IMR-90 (cell line): Measurements from ENCODE around the gene LRP5. TPM values are rescaled to one million over a fixed set of nuclear protein-coding genes. Genes with fewer than 3 reads are reported as not detected.

Source experiments
- ATAC-seq: fragments of 200-7000 bp; cut with Tn5 transposase; 2 replicates; pipeline ENCODE4 v1.9.1; 2020; ENCODE audit warnings: low read depth, mild to moderate bottlenecking, moderate library complexity
- BruUV-seq: library from RNA; stranded (reverse); fragments of 400-500 nt; replicated peaks from 2 replicates; lab custom pipeline; 2021; lab: Mats Ljungman, UMichigan
- CTCF ChIA-PET: fragments of 300-600 bp; formaldehyde crosslinking; extraction: SDS; loops from one replicate; lab custom pipeline; 2021; ENCODE audit warnings: antibody characterized with exemption; lab: Yijun Ruan, JAX
- POLR2A ChIA-PET: fragments of 300-600 bp; sonication (Branson Sonifier 250); formaldehyde crosslinking; loops from one replicate; lab custom pipeline; 2022; ENCODE audit warnings: antibody characterized with exemption; ENCODE audit not compliant: unreplicated experiment; lab: Charles Lee
- DNase-seq: peaks from one replicate; pipeline ENCODE4 v3.0.0; 2013
- H2AFZ ChIP-seq: replicated peaks from 2 replicates; pipeline ENCODE3; 2013; ENCODE audit warnings: low read length, mild to moderate bottlenecking; ENCODE audit not compliant: poor library complexity
- H2AK5ac ChIP-seq: 2 replicates; pipeline ENCODE4 v1.6.1; 2013; ENCODE audit warnings: low read depth, low read length, inconsistent platforms
- H2AK9ac ChIP-seq: replicated peaks from 2 replicates; pipeline ENCODE3; 2013; ENCODE audit warnings: mild to moderate bottlenecking, low read depth, low read length, moderate library complexity; ENCODE audit not compliant: poor library complexity
- H2BK120ac ChIP-seq: 2 replicates; pipeline ENCODE4 v1.6.1; 2013; ENCODE audit warnings: low read depth, low read length, inconsistent platforms
- H2BK15ac ChIP-seq: 3 replicates; pipeline ENCODE4 v1.6.1; 2013; ENCODE audit warnings: low read depth, low read length, inconsistent platforms
- H2BK20ac ChIP-seq: 2 replicates; pipeline ENCODE4 v1.6.1; 2013; ENCODE audit warnings: low read depth, mild to moderate bottlenecking, inconsistent platforms, low read length, moderate library complexity
- H2BK5ac ChIP-seq: 2 replicates; pipeline ENCODE4 v1.6.1; 2013; ENCODE audit warnings: mild to moderate bottlenecking, low read depth, low read length, inconsistent platforms; ENCODE audit not compliant: poor library complexity, severe bottlenecking
- H3K14ac ChIP-seq: replicated peaks from 2 replicates; pipeline ENCODE4 v1.6.1; 2013; ENCODE audit warnings: low read depth, low read length, inconsistent platforms
- H3K18ac ChIP-seq: 2 replicates; pipeline ENCODE4 v1.6.1; 2013; ENCODE audit warnings: low read depth, low read length, control low read depth
- H3K23ac ChIP-seq: 2 replicates; pipeline ENCODE4 v1.6.1; 2013; ENCODE audit warnings: low read depth, low read length, inconsistent platforms
- H3K27ac ChIP-seq: 2 replicates; pipeline ENCODE4 v1.5.1; 2013; ENCODE audit warnings: mild to moderate bottlenecking, control low read depth, low read length; ENCODE audit not compliant: insufficient read depth
- H3K27me3 ChIP-seq: 2 replicates; pipeline ENCODE4 v1.6.1; 2013; ENCODE audit warnings: low read length; ENCODE audit not compliant: control insufficient read depth, insufficient read depth
- H3K36me3 ChIP-seq: 2 replicates; pipeline ENCODE4 v1.6.1; 2013; ENCODE audit warnings: low read length, mixed read lengths; ENCODE audit not compliant: control insufficient read depth, insufficient read depth
- H3K4ac ChIP-seq: 2 replicates; pipeline ENCODE4 v1.6.1; 2013; ENCODE audit warnings: low read depth, low read length, inconsistent platforms
- H3K4me1 ChIP-seq: 2 replicates; pipeline ENCODE4 v1.6.1; 2013; ENCODE audit warnings: low read length, mixed read lengths; ENCODE audit not compliant: control insufficient read depth, insufficient read depth
- H3K4me2 ChIP-seq: 2 replicates; pipeline ENCODE4 v1.6.1; 2013; ENCODE audit warnings: low read depth, mild to moderate bottlenecking, control low read depth, low read length, moderate library complexity
- H3K4me3 ChIP-seq: 2 replicates; pipeline ENCODE4 v1.5.1; 2013; ENCODE audit warnings: low read depth, mild to moderate bottlenecking, control low read depth, low read length, moderate library complexity; ENCODE audit not compliant: insufficient read depth
- H3K56ac ChIP-seq: 2 replicates; pipeline ENCODE4 v1.6.1; 2013; ENCODE audit warnings: low read length, inconsistent platforms; ENCODE audit not compliant: insufficient read depth; ENCODE audit errors: extremely low read depth
- H3K79me1 ChIP-seq, 2 experiments: 2 replicates each; pipeline ENCODE4 v1.6.1; 2013; ENCODE audit warnings: low read length in 2 of 2, inconsistent platforms in 1 of 2, low read depth in 1 of 2
- H3K9ac ChIP-seq: 2 replicates; pipeline ENCODE4 v1.6.1; 2013; ENCODE audit warnings: low read depth, low read length, control low read depth
- H3K9me1 ChIP-seq: 2 replicates; pipeline ENCODE4 v1.6.1; 2013; ENCODE audit warnings: low read length, inconsistent platforms; ENCODE audit not compliant: insufficient read depth
- H3K9me3 ChIP-seq: 2 replicates; pipeline ENCODE4 v1.6.1; 2013; ENCODE audit warnings: low read length; ENCODE audit not compliant: control insufficient read depth, insufficient read depth
- H4K20me1 ChIP-seq: 2 replicates; pipeline ENCODE4 v1.6.1; 2013; ENCODE audit warnings: low read length, inconsistent platforms; ENCODE audit not compliant: insufficient read depth
- H4K5ac ChIP-seq: 2 replicates; pipeline ENCODE4 v1.6.1; 2013; ENCODE audit warnings: mild to moderate bottlenecking, low read depth, low read length, control low read depth
- H4K8ac ChIP-seq, 2 experiments: 2 replicates each; pipeline ENCODE4 v1.6.1; 2013; ENCODE audit warnings: low read depth in 2 of 2, low read length in 2 of 2, control low read depth in 1 of 2, inconsistent platforms in 1 of 2
- H4K91ac ChIP-seq: 2 replicates; pipeline ENCODE4 v1.6.1; 2013; ENCODE audit warnings: low read depth, low read length, inconsistent platforms; ENCODE audit not compliant: insufficient read depth
- CHD1 ChIP-seq: IDR thresholded peaks from 2 replicates; pipeline ENCODE4 v1.6.1; 2012; ENCODE audit warnings: low read depth, low read length, improper control_type of control experiment
- ELK1 ChIP-seq: fragments of 150-350 bp; IDR thresholded peaks from 2 replicates; pipeline ENCODE4 v1.6.1; 2016; ENCODE audit warnings: low read depth, mild to moderate bottlenecking, low read length, moderate library complexity, borderline replicate concordance
- FOS ChIP-seq: fragments of 150-350 bp; IDR thresholded peaks from 2 replicates; pipeline ENCODE4 v1.6.1; 2016; ENCODE audit warnings: low read depth, low read length
- RCOR1 ChIP-seq: IDR thresholded peaks from 2 replicates; pipeline ENCODE4 v1.6.1; 2012; ENCODE audit warnings: mild to moderate bottlenecking, low read length, improper control_type of control experiment; ENCODE audit not compliant: insufficient replicate concordance
- WGBS, 2 experiments: methylation state at CpG; one replicate each; pipeline versions ENCODE4 v1.1.5 to v1.1.7; 2013; ENCODE audit warnings: missing lambda C conversion rate in 2 of 2; ENCODE audit not compliant: insufficient read length in 1 of 2; ENCODE audit errors: extremely low coverage in 2 of 2; 5-methylcytosine and 5-hydroxymethylcytosine counted together
- dilution Hi-C: fragments of 300-500 bp; cut with HindIII; formaldehyde crosslinking; loops from one replicate; pipeline ENCODE4 v1.14.3; 2018; ENCODE audit warnings: low sequenced_read_pairs; ENCODE audit not compliant: unreplicated experiment
- in situ Hi-C: fragments of 300-500 bp; cut with MboI; formaldehyde crosslinking; loops from 3 replicates; pipeline ENCODE4 v1.14.3; 2019; ENCODE audit warnings: low sequenced_read_pairs, inconsistent platforms, mixed read lengths
- intact Hi-C: fragments of 100-400 bp; cut with micrococcal nuclease; formaldehyde crosslinking; loops from 2 replicates; pipeline ENCODE4 v1.10.0; 2022
- polyA plus RNA-seq, 3 experiments: library from polyadenylated mRNA; depleted of rRNA; stranded (reverse); fragments of >200 nt; gene quantifications; 2 replicates each; pipeline ENCODE4 v1.2.3, GENCODE V29; 2012; ENCODE audit warnings: low replicate concordance in 1 of 3
- total RNA-seq: library from RNA; depleted of rRNA; stranded (reverse); fragments of >200 nt; gene quantifications from 2 replicates; pipeline ENCODE4 v1.2.3, GENCODE V29; 2012

Gene LRP5
- total and polyA plus RNA-seq, 2 of the 4 experiments (the other 2 are of a cell fraction), result 10.4 to 15.0 TPM

- TF ChIP-seq CHD1, result no peak
Observed at GRCh38 chr11:68341557-68342458, 29.4 kb downstream of the LRP5 start (continued).

- peaks cover 21% of the 10 kb centered on the region; the same call in 1 of the 2 replicates for H3K4me1 ChIP-seq
- no peak overlapping the region for H4K8ac ChIP-seq
- no peak overlapping the region for H3K23ac ChIP-seq
- H3K9me3 ChIP-seq, result no peaks in the 10 kb centered on the region
- H2AFZ ChIP-seq, result peak overlapping the region; percentile 9
- peak; percentile 3; the same call in 1 of the 2 replicates for ATAC-seq
- H4K91ac ChIP-seq, result no peak overlapping the region
- H3K79me1 ChIP-seq, result peaks cover 33 to 45% of the 10 kb centered on the region in 2 experiments
- no peak for DNase-seq
- no peak overlapping the region for H2AK5ac ChIP-seq
- no peak overlapping the region for H3K27ac ChIP-seq
- no peak overlapping the region for H2BK20ac ChIP-seq
- no peak overlapping the region for H3K4me2 ChIP-seq
- no peak overlapping the region for H4K5ac ChIP-seq
- WGBS, 2 experiments, result 83% methylated on average over 3 of the region's 13 CpGs; no CpG with 5 or more reads in 1 of the 2 experiments
- no peak overlapping the region for H3K18ac ChIP-seq
- H3K4ac ChIP-seq, result no peak overlapping the region
- dilution Hi-C loops, result no loop called here
- H2BK5ac ChIP-seq, result no peak overlapping the region
- H2BK120ac ChIP-seq, result no peak overlapping the region
- peaks cover 36% of the 10 kb centered on the region for H4K20me1 ChIP-seq
- no peak overlapping the region for H3K9ac ChIP-seq
- TF ChIP-seq FOS (no peak), CHD1 (no peak), RCOR1 (no peak), ELK1 (no peak)
- CTCF ChIA-PET, result no interaction called here
- no peak overlapping the region for H3K4me3 ChIP-seq
- intact Hi-C loops, result no loop called here
- peaks cover 6% of the 10 kb centered on the region; the same call in 1 of the 2 replicates for H3K9me1 ChIP-seq
- H3K14ac ChIP-seq, result no peak overlapping the region
- in situ Hi-C loops, result no loop called here
- H3K56ac ChIP-seq, result no peak overlapping the region
- BruUV-seq, result no TSS peak
- H3K27me3 ChIP-seq, result no peaks in the 10 kb centered on the region
- H3K36me3 ChIP-seq, result no peaks in the 10 kb centered on the region
- H2BK15ac ChIP-seq, result no peak overlapping the region
- no peak overlapping the region for H2AK9ac ChIP-seq
- POLR2A ChIA-PET, result no interaction called here
Observed at GRCh38 chr11:68342459-68343158, 30.2 kb downstream of the LRP5 start.
